HepG2 (cell line): ENCODE results near the gene IFI35. TPM values are rescaled to one million over a fixed set of nuclear protein-coding genes. Genes with fewer than 3 reads are reported as not detected.
A peak's percentile ranks its signal among the peaks of the same experiment; 100 is the strongest.

Experiments
- AGO2 ChIP-seq: fragments of 200-400 bp; formaldehyde crosslinking; optimal IDR thresholded peaks from 2 replicates; pipeline ENCODE3; 2017; ENCODE audit warnings: mild to moderate bottlenecking, low read depth, low read length, moderate library complexity
- ATF5 ChIP-seq: sonication (generic); formaldehyde crosslinking; IDR thresholded peaks from 2 replicates; pipeline ENCODE4 v1.4.0; 2020; ENCODE audit warnings: mild to moderate bottlenecking, low read depth, missing genetic modification reagents
- DRAP1 ChIP-seq: IDR thresholded peaks from 2 replicates; pipeline ENCODE4 v1.6.1; 2016; ENCODE audit warnings: missing genetic modification reagents, missing compliant biosample characterization
- FOXJ3 ChIP-seq: sonication (generic); formaldehyde crosslinking; IDR thresholded peaks from 2 replicates; pipeline ENCODE4 v1.4.0; 2020; ENCODE audit warnings: missing genetic modification reagents, mild to moderate bottlenecking, borderline replicate concordance
- HOXD1 ChIP-seq: sonication (generic); formaldehyde crosslinking; IDR thresholded peaks from 2 replicates; pipeline ENCODE4 v1.5.0; 2020; ENCODE audit warnings: missing genetic modification reagents
- MED1 ChIP-seq: sonication (generic); formaldehyde crosslinking; IDR thresholded peaks from 2 replicates; pipeline ENCODE4 v1.4.0; 2020; ENCODE audit warnings: missing genetic modification reagents
- NFIB ChIP-seq: sonication (generic); formaldehyde crosslinking; IDR thresholded peaks from 2 replicates; pipeline ENCODE4 v1.9.0; 2021; ENCODE audit warnings: missing genetic modification reagents, mild to moderate bottlenecking, borderline replicate concordance
- RELA ChIP-seq: sonication (generic); formaldehyde crosslinking; IDR thresholded peaks from 2 replicates; pipeline ENCODE4 v1.4.0; 2020; ENCODE audit warnings: missing genetic modification reagents
- SP5 ChIP-seq: IDR thresholded peaks from 2 replicates; pipeline ENCODE4 v1.6.1; 2016; ENCODE audit warnings: low read depth, borderline replicate concordance
- TCF12 ChIP-seq, 2 experiments: fragments of 450-650 bp in 1 of 2; sonication (generic) in 1 of 2; formaldehyde crosslinking in 1 of 2; IDR thresholded peaks; 2 replicates each; pipeline versions ENCODE4 v1.6.1 to v1.8.0; 2017 to 2022; ENCODE audit warnings: antibody characterized with exemption in 1 of 2, mild to moderate bottlenecking in 1 of 2, missing genetic modification reagents in 1 of 2, moderate library complexity in 1 of 2
- ZBTB49 ChIP-seq: sonication (generic); formaldehyde crosslinking; IDR thresholded peaks from 2 replicates; pipeline ENCODE4 v1.4.0; 2020; ENCODE audit warnings: missing genetic modification reagents, borderline replicate concordance
- ZFP36L1 ChIP-seq: sonication (generic); formaldehyde crosslinking; IDR thresholded peaks from 2 replicates; pipeline ENCODE4 v1.8.0; 2022; ENCODE audit warnings: mild to moderate bottlenecking, missing genetic modification reagents, moderate library complexity
- ZNF282 ChIP-seq: fragments of 450-650 bp; IDR thresholded peaks from 2 replicates; pipeline ENCODE4 v1.6.1; 2018; ENCODE audit not compliant: partially characterized antibody
- ZNF343 ChIP-seq: sonication (generic); formaldehyde crosslinking; IDR thresholded peaks from 2 replicates; pipeline ENCODE4 v1.4.0; 2020; ENCODE audit warnings: mild to moderate bottlenecking, missing genetic modification reagents
- ZNF484 ChIP-seq: sonication (generic); formaldehyde crosslinking; IDR thresholded peaks from 2 replicates; pipeline ENCODE4 v1.5.1; 2020; ENCODE audit warnings: mild to moderate bottlenecking, low read depth, missing genetic modification reagents, borderline replicate concordance
- ZNF512B ChIP-seq: sonication (generic); formaldehyde crosslinking; IDR thresholded peaks from 2 replicates; pipeline ENCODE4 v1.5.1; 2020; ENCODE audit warnings: missing genetic modification reagents, mild to moderate bottlenecking, borderline replicate concordance
- ZNF547 ChIP-seq: sonication (generic); formaldehyde crosslinking; IDR thresholded peaks from 2 replicates; pipeline ENCODE4 v1.5.1; 2020; ENCODE audit warnings: mild to moderate bottlenecking, missing genetic modification reagents
- ZNF556 ChIP-seq: sonication (generic); formaldehyde crosslinking; IDR thresholded peaks from 2 replicates; pipeline ENCODE4 v1.4.0; 2020; ENCODE audit warnings: mild to moderate bottlenecking, missing genetic modification reagents, borderline replicate concordance
- ZNF564 ChIP-seq: sonication (generic); formaldehyde crosslinking; IDR thresholded peaks from 2 replicates; pipeline ENCODE4 v1.8.1; 2023; ENCODE audit warnings: mild to moderate bottlenecking, missing genetic modification reagents
- ZNF589 ChIP-seq: sonication (generic); formaldehyde crosslinking; conservative IDR thresholded peaks from 2 replicates; pipeline ENCODE4 v1.8.0; 2022; ENCODE audit warnings: mild to moderate bottlenecking, moderate library complexity, missing genetic modification reagents
- polyA plus RNA-seq, 8 experiments: library from polyadenylated mRNA; depleted of rRNA in 3 of 8; stranded (reverse) in 7 of 8; unstranded in 1 of 8; fragments of >200 nt; fragmentation: Illumina TruSeq in 4 of 8; extraction: Trizol in 4 of 8; gene quantifications; 2 replicates each; pipeline versions ENCODE4 v1.2.1 to v1.2.3, GENCODE V29; 2011 to 2016; ENCODE audit warnings: low read depth in 4 of 8, missing spikeins in 1 of 8, mixed read lengths in 1 of 8; ENCODE audit not compliant: insufficient read depth in 1 of 8
- total RNA-seq, 5 experiments: library from RNA; depleted of rRNA; stranded (reverse); fragments of >200 nt; fragmentation: Illumina TruSeq; extraction: Trizol; gene quantifications; 2 replicates each; pipeline ENCODE4 v1.2.3, GENCODE V29; 2016; ENCODE audit warnings: low read depth in 1 of 5

The IFI35 gene
- total and polyA plus RNA-seq, 2 of the 13 experiments (the other 11 are each of a cell fraction or from before 2014, with no cell fraction given), result 28.9 to 38.1 TPM

- TF ChIP-seq ZBTB49 (no peak), TCF12 (IDR thresholded peaks at IDR 0.05) (no peak), TCF12 (CRISPR knock-in tag; IDR thresholded peaks at IDR 0.05) (no peak), ZNF282 (no peak), ZNF547 (CRISPR knock-in tag) (no peak), ZFP36L1 (CRISPR knock-in tag) (no peak; the same call in 1 of the 2 replicates), ZNF343 (no peak), ZNF564 (no peak), HOXD1 (CRISPR knock-in tag) (peak; percentile 19; the same call in 1 of the 2 replicates), AGO2 (no peak), RELA (CRISPR knock-in tag) (no peak), SP5 (CRISPR knock-in tag) (peak; percentile 40; the same call in 1 of the 2 replicates), ZNF556 (CRISPR knock-in tag) (no peak; the same call in 1 of the 2 replicates), ZNF484 (no peak), DRAP1 (CRISPR knock-in tag) (peak; percentile 85), MED1 (CRISPR knock-in tag) (peak; percentile 88), NFIB (CRISPR knock-in tag) (no peak), ZNF589 (CRISPR knock-in tag) (0 out of 2 replicates have a peak, but pooled peaks have one; percentile 44), FOXJ3 (CRISPR knock-in tag) (peak; percentile 12; the same call in 1 of the 2 replicates), ZNF512B (no peak), ATF5 (CRISPR knock-in tag) (no peak)
Observed at GRCh38 chr17:43010667-43011308, 4.2 kb downstream of the IFI35 start (continued).
